ENCODE results near the gene RNF103.
A peak's percentile ranks its signal among the peaks of the same experiment; 100 is the strongest.
"Not testable (repeated sequence)": the region's sequence is repeated elsewhere in the genome, so short reads cannot be mapped to it uniquely, and the experiment has no call there.

Gene RNF103

GRCh38 chr2:86623494-86624266 is at the start of gene RNF103:
TSS of gene RNF103 (minus strand) at chr2:86623865. CDS start at chr2:86622886, 979 bp downstream.
- DNase-seq = peak; percentile 96

- DNase-seq = no peak
Observed at GRCh38 chr2:86673011-86673410, 49.3 kb upstream of the RNF103 start.

- DNase-seq = no peak
Observed at GRCh38 chr2:86672027-86672545, 48.4 kb upstream of the RNF103 start.

- no peak for DNase-seq
Observed at GRCh38 chr2:86671337-86671981, 47.8 kb upstream of the RNF103 start.

GRCh38 chr2:86669323-86669722 is 45.7 kb upstream of the RNF103 start:
- not testable (repeated sequence) for DNase-seq

GRCh38 chr2:86661333-86661732 is 37.7 kb upstream of the RNF103 start:
- no peak for DNase-seq

- no peak for DNase-seq
Observed at GRCh38 chr2:86650188-86650587, 26.5 kb upstream of the RNF103 start.

GRCh38 chr2:86649119-86649947 is 25.7 kb upstream of the RNF103 start:
- no peak for DNase-seq

GRCh38 chr2:86648681-86649080 is 25.0 kb upstream of the RNF103 start:
- DNase-seq = no peak

GRCh38 chr2:86646865-86647264 is 23.2 kb upstream of the RNF103 start:
- no peak for DNase-seq

GRCh38 chr2:86646329-86646728 is 22.7 kb upstream of the RNF103 start:
- DNase-seq = no peak

GRCh38 chr2:86645752-86646151 is 22.1 kb upstream of the RNF103 start:
- DNase-seq = no peak

GRCh38 chr2:86638712-86639111 is 15.0 kb upstream of the RNF103 start:
- DNase-seq = no peak

- DNase-seq = no peak
Observed at GRCh38 chr2:86636842-86637241, 13.2 kb upstream of the RNF103 start.

GRCh38 chr2:86634352-86634751 is 10.7 kb upstream of the RNF103 start:
- no peak for DNase-seq

GRCh38 chr2:86633155-86633651 is 9.5 kb upstream of the RNF103 start:
- no peak for DNase-seq

- DNase-seq = no peak
Observed at GRCh38 chr2:86632672-86633071, 9.0 kb upstream of the RNF103 start.

GRCh38 chr2:86631846-86632485 is 8.3 kb upstream of the RNF103 start:
- no peak for DNase-seq

GRCh38 chr2:86628091-86628522 is 4.4 kb upstream of the RNF103 start:
- no peak for DNase-seq

GRCh38 chr2:86627550-86627949 is 3.9 kb upstream of the RNF103 start:
- DNase-seq = no peak

- no peak for DNase-seq
Observed at GRCh38 chr2:86625096-86625495, 1.4 kb upstream of the RNF103 start.

- DNase-seq = no peak
Observed at GRCh38 chr2:86624267-86624547, 542 bp upstream of the RNF103 start.

- DNase-seq = peak; percentile 46
Observed at GRCh38 chr2:86623043-86623493, 597 bp downstream of the RNF103 start.
